PC-9 (cell line): ENCODE measurements around the gene GMDS.

Source experiments
- CTCF ChIP-seq: fragments of 200-600 bp; sonication (generic); conservative IDR thresholded peaks from 2 replicates; pipeline ENCODE4 v1.6.1; 2017; ENCODE audit warnings: mixed run types, antibody characterized with exemption, mild to moderate bottlenecking, moderate library complexity
- EZH2 ChIP-seq: fragments of 200-600 bp; sonication (generic); IDR thresholded peaks from 2 replicates; pipeline ENCODE4 v1.8.0; 2017; ENCODE audit warnings: antibody characterized with exemption, low read depth

DNA sequence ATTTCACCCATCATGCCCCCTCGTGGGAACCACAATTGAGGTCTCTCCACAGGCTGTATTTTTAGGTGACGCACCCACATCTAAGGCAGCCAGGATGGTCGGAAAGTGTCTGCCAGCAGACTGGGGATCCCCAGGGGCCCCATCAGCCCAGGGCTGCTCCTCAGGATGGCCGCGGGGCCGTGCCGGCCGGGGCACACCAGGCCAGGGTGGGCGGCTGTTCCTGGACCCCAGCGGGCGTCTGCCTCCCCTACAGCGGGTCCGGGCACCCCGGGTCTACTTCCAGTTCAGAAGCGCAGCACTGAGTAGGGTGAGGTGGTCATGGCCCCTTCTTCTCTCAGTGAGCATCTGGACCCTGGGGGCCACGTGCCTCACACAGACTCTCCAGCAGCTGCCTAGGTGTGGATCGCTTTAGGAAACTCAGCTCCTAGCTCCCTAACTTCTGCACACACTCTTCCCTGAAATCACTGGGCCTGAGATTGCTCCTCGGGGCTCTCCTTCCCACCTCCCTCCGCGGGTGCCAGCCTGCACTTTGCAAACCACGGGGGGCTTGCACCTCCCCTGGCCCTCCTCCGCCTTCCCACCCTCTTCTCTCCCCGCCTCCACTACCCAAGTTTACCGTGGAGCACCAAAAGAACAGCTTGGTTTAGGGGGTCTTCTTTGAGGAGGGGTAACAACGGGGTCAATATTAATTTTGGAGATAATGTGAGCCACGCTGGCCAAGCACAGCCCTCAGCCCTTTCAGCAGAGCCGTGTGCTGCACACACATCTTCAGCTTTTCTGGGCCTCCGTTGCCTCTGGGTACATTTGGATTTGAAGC, 649.9 kb downstream of the GMDS start:
- TF ChIP-seq CTCF (no peak), EZH2 (no peak)
